H1 (cell line): ENCODE measurements around the gene AIFM2. TPM values are rescaled to one million over a fixed set of nuclear protein-coding genes. Genes with fewer than 3 reads are reported as not detected.

Experiments
- CTCF ChIA-PET: fragments of 300-600 bp; sonication (Branson Sonifier 250); formaldehyde crosslinking; loops from one replicate; lab custom pipeline; 2021; ENCODE audit not compliant: partially characterized antibody; lab: Charles Lee
- POLR2A ChIA-PET: fragments of 300-600 bp; sonication (Branson Sonifier 250); formaldehyde crosslinking; loops from one replicate; lab custom pipeline; 2021; ENCODE audit warnings: inconsistent platforms; ENCODE audit not compliant: partially characterized antibody; lab: Charles Lee
- DNase-seq, 2 experiments: peaks; one replicate each; pipeline versions ENCODE4 v3.0.0 to v3.0.0-alpha.2; 2010 to 2022; ENCODE audit warnings: low spot score in 2 of 2, low read depth in 1 of 2, mixed read lengths in 1 of 2
- FAIRE-seq: peaks from 2 replicates; lab custom pipeline; 2011; peaks lifted over from hg19 to GRCh38; lab: Jason Lieb, UNC
- H2AFZ ChIP-seq: 2 replicates; pipeline ENCODE4 v1.8.1; 2012; ENCODE audit warnings: low read length, inconsistent platforms
- H2AK5ac ChIP-seq: 2 replicates; pipeline ENCODE4 v1.6.1; 2013; ENCODE audit warnings: low read depth, low read length
- H2BK120ac ChIP-seq: replicated peaks from 2 replicates; pipeline ENCODE3; 2013; ENCODE audit warnings: low read depth, low read length, inconsistent platforms
- H2BK12ac ChIP-seq: 2 replicates; pipeline ENCODE4 v1.6.1; 2013; ENCODE audit warnings: low read depth, low read length
- H2BK15ac ChIP-seq: 2 replicates; pipeline ENCODE4 v1.6.1; 2013; ENCODE audit warnings: low read length
- H2BK20ac ChIP-seq: 2 replicates; pipeline ENCODE4 v1.6.1; 2013; ENCODE audit warnings: low read length
- H2BK5ac ChIP-seq: 2 replicates; pipeline ENCODE4 v1.6.1; 2013; ENCODE audit warnings: low read depth, low read length
- H3K14ac ChIP-seq: 2 replicates; pipeline ENCODE4 v1.6.1; 2013; ENCODE audit warnings: inconsistent platforms; ENCODE audit not compliant: insufficient read length
- H3K18ac ChIP-seq: 2 replicates; pipeline ENCODE4 v1.6.1; 2013; ENCODE audit warnings: low read length; ENCODE audit errors: extremely low read depth
- H3K23ac ChIP-seq: 2 replicates; pipeline ENCODE4 v1.6.1; 2013; ENCODE audit warnings: inconsistent platforms; ENCODE audit not compliant: insufficient read length
- H3K23me2 ChIP-seq: 2 replicates; pipeline ENCODE4 v1.6.1; 2013; ENCODE audit warnings: low read depth, low read length
- H3K27ac ChIP-seq: 2 replicates; pipeline ENCODE4 v1.6.1; 2011; ENCODE audit warnings: low read depth, low read length, inconsistent platforms
- H3K27me3 ChIP-seq, 4 experiments: replicated peaks in 1 of 4; 1 replicate in 1 of 4; 2 replicates in 3 of 4; pipeline versions ENCODE4 v1.6.1 to v1.8.1; 2011 to 2013; ENCODE audit warnings: low read length in 3 of 4, mild to moderate bottlenecking in 3 of 4, inconsistent platforms in 2 of 4, mixed read lengths in 2 of 4, moderate library complexity in 1 of 4; ENCODE audit not compliant: control insufficient read depth in 3 of 4, insufficient read depth in 3 of 4; ENCODE audit errors: extremely low read depth in 1 of 4
- H3K36me3 ChIP-seq, 4 experiments: 2 replicates each; pipeline versions ENCODE4 v1.6.1 to v1.8.1; 2011 to 2013; ENCODE audit warnings: mild to moderate bottlenecking in 4 of 4, low read length in 3 of 4, moderate library complexity in 2 of 4, control low read depth in 1 of 4, inconsistent platforms in 1 of 4; ENCODE audit not compliant: insufficient read depth in 4 of 4, control insufficient read depth in 2 of 4
- H3K4ac ChIP-seq: replicated peaks from 2 replicates; pipeline ENCODE3; 2013; ENCODE audit warnings: low read length, low read depth, mixed read lengths, inconsistent platforms; ENCODE audit not compliant: insufficient read length
- H3K4me1 ChIP-seq, 4 experiments: replicated peaks in 1 of 4; 1 replicate in 1 of 4; 2 replicates in 3 of 4; pipeline versions ENCODE4 v1.6.1 to v1.8.1; 2011 to 2013; ENCODE audit warnings: low read length in 3 of 4, inconsistent platforms in 2 of 4, mixed read lengths in 1 of 4; ENCODE audit not compliant: insufficient read depth in 4 of 4, control insufficient read depth in 3 of 4
- H3K4me2 ChIP-seq, 2 experiments: 2 replicates each; pipeline versions ENCODE4 v1.6.1 to v1.8.1; 2011 to 2013; ENCODE audit warnings: low read depth in 2 of 2, low read length in 2 of 2, control low read depth in 1 of 2, inconsistent platforms in 1 of 2, mild to moderate bottlenecking in 1 of 2; ENCODE audit not compliant: insufficient read depth in 1 of 2
- H3K4me3 ChIP-seq, 4 experiments: fragments of 200-600, 300-600 bp in 1 of 4; sonication (generic), shearing (Covaris generic), sonication (Bioruptor Twin) in 1 of 4; 2 replicates each; pipeline versions ENCODE4 v1.5.1 to v1.8.1; 2011 to 2016; ENCODE audit warnings: low read length in 4 of 4, low read depth in 3 of 4, control low read depth in 2 of 4, inconsistent platforms in 2 of 4, mild to moderate bottlenecking in 2 of 4, mixed read lengths in 1 of 4, moderate library complexity in 1 of 4; ENCODE audit not compliant: insufficient read depth in 2 of 4; ENCODE audit errors: extremely low read depth in 1 of 4
- H3K56ac ChIP-seq: replicated peaks from 2 replicates; pipeline ENCODE3; 2013; ENCODE audit warnings: low read depth, mild to moderate bottlenecking, mixed read lengths, low read length, inconsistent platforms; ENCODE audit not compliant: insufficient read length
- H3K79me1 ChIP-seq: 2 replicates; pipeline ENCODE4 v1.6.1; 2013; ENCODE audit warnings: low read depth, low read length, control low read depth
- H3K79me2 ChIP-seq, 2 experiments: 2 replicates each; pipeline versions ENCODE4 v1.6.1 to v1.8.1; 2012 to 2013; ENCODE audit warnings: low read length in 2 of 2, mild to moderate bottlenecking in 2 of 2, inconsistent platforms in 1 of 2; ENCODE audit not compliant: insufficient read depth in 2 of 2, control insufficient read depth in 1 of 2
- H3K9ac ChIP-seq, 4 experiments: replicated peaks in 1 of 4; 1 replicate in 1 of 4; 2 replicates in 3 of 4; pipeline versions ENCODE4 v1.6.1 to v1.8.1; 2011 to 2013; ENCODE audit warnings: low read depth in 3 of 4, low read length in 3 of 4, control low read depth in 2 of 4, mild to moderate bottlenecking in 2 of 4, moderate library complexity in 2 of 4, inconsistent platforms in 1 of 4; ENCODE audit errors: extremely low read depth in 1 of 4
- H3K9me3 ChIP-seq, 2 experiments: 2 replicates each; pipeline versions ENCODE4 v1.6.1 to v1.8.1; 2012 to 2013; ENCODE audit warnings: mild to moderate bottlenecking in 2 of 2, moderate library complexity in 2 of 2, control low read depth in 1 of 2, inconsistent platforms in 1 of 2, low read depth in 1 of 2, low read length in 1 of 2, mixed read lengths in 1 of 2; ENCODE audit not compliant: insufficient read depth in 2 of 2
- H4K20me1 ChIP-seq, 2 experiments: replicated peaks in 1 of 2; 2 replicates each; pipeline versions ENCODE3 to v1.8.1; 2011 to 2013; ENCODE audit warnings: inconsistent platforms in 2 of 2, low read length in 2 of 2, mild to moderate bottlenecking in 1 of 2; ENCODE audit not compliant: insufficient read depth in 2 of 2, control insufficient read depth in 1 of 2
- H4K5ac ChIP-seq: 2 replicates; pipeline ENCODE4 v1.6.1; 2013; ENCODE audit warnings: low read length, low read depth, mixed read lengths, inconsistent platforms; ENCODE audit not compliant: insufficient read length
- H4K8ac ChIP-seq: 2 replicates; pipeline ENCODE4 v1.8.0; 2013; ENCODE audit warnings: mild to moderate bottlenecking, moderate library complexity, low read length, inconsistent platforms; ENCODE audit not compliant: insufficient read depth; ENCODE audit errors: extremely low read depth
- H4K91ac ChIP-seq: replicated peaks from 2 replicates; pipeline ENCODE3; 2013; ENCODE audit warnings: low read length, mixed read lengths, inconsistent platforms; ENCODE audit not compliant: insufficient read length
- EZH2 ChIP-seq: fragments of 200-600 bp; sonication (generic); IDR thresholded peaks from 2 replicates; pipeline ENCODE4 v1.7.1; 2012; ENCODE audit warnings: low read depth, mild to moderate bottlenecking, moderate library complexity, low read length, inconsistent platforms; ENCODE audit not compliant: severe bottlenecking
- POLR2AphosphoS5 ChIP-seq: IDR thresholded peaks from 2 replicates; pipeline ENCODE4 v1.6.1; 2011; ENCODE audit warnings: low read depth, low read length
- WGBS, 2 experiments: shearing (Covaris generic) in 1 of 2; methylation state at CpG; one replicate each; pipeline versions ENCODE4 v1.1.6 to v1.1.7; 2013 to 2015; ENCODE audit warnings: low lambda C conversion rate in 2 of 2, mixed read lengths in 2 of 2, inconsistent platforms in 1 of 2, low coverage in 1 of 2, missing lambda C conversion rate in 1 of 2; ENCODE audit not compliant: insufficient replicate concordance in 2 of 2, insufficient coverage in 1 of 2, insufficient read length in 1 of 2; ENCODE audit errors: extremely low coverage in 1 of 2, missing lambda C conversion rate in 1 of 2; 5-methylcytosine and 5-hydroxymethylcytosine counted together
- polyA plus RNA-seq, 7 experiments: library from polyadenylated mRNA; depleted of rRNA in 3 of 7; stranded (reverse) in 5 of 7; unstranded in 2 of 7; fragments of >200 nt in 5 of 7; fragments of 200-250 nt in 2 of 7; gene quantifications; 1 replicate in 5 of 7; 2 replicates in 1 of 7; 4 replicates in 1 of 7; pipeline versions ENCODE4 v1.2.1 to v1.2.3, GENCODE V29; 2011 to 2013; ENCODE audit warnings: missing spikeins in 2 of 7, mixed read lengths in 2 of 7
- total RNA-seq: library from RNA; stranded (reverse); fragmentation: NEBNext Ultra II Directional; extraction: Animal tissue kit (Norgen Biotek cat#: 25700); gene quantifications from 2 replicates; pipeline ENCODE4 v1.2.1, GENCODE V29; 2021
- TF ChIP-seq, protein P1 (sequence below): IDR thresholded peaks from 2 replicates; pipeline ENCODE4 v1.6.1; 2012; ENCODE audit warnings: low read length, inconsistent platforms

Gene AIFM2
- total and polyA plus RNA-seq, 2 of the 8 experiments (the other 6 are each of a cell fraction or from before 2014, with no cell fraction given), result 4.0 TPM

DNA sequence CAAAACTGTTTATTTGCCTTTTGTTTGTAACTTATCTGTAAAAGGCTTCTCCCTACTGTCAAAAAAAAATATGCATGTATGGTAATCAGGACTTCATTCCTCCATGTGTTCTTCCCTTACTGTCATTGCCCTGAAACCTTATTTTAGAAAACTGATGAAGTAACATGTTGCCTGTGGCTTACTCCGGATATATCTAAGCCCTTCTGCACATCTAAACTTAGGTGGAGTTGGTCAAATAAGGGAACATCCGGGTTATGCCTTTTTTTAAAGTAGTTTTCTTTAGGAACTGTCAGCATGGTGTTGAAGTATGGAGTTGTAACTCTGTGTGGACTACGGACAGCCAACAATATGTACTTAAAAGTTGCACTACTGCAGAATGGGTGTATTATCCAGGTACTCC, 31.5 kb upstream of the AIFM2 start:
- H3K18ac ChIP-seq, result no peak overlapping the region
- H4K5ac ChIP-seq, result no peak overlapping the region
- no peak overlapping the region for H3K4me2 ChIP-seq
- no peak overlapping the region for H2BK5ac ChIP-seq
- no peaks in the 10 kb centered on the region for H3K9me3 ChIP-seq
- no peak overlapping the region for H3K4me3 ChIP-seq
- no peak overlapping the region for H3K56ac ChIP-seq
- no peak overlapping the region for H2BK120ac ChIP-seq
- FAIRE-seq, result no peak
- no peak overlapping the region for H2BK12ac ChIP-seq
- no peak overlapping the region for H2AFZ ChIP-seq
- H2BK20ac ChIP-seq, result no peak overlapping the region
- no peaks in the 10 kb centered on the region for H3K27me3 ChIP-seq
- DNase-seq, result no peak
- no peak overlapping the region for H3K23ac ChIP-seq
- H3K79me2 ChIP-seq, result peaks cover 28 to 86% of the 10 kb centered on the region in 2 experiments
- H4K20me1 ChIP-seq, result peaks cover 11 to 19% of the 10 kb centered on the region in 2 experiments
- H3K79me1 ChIP-seq, result peaks cover 2% of the 10 kb centered on the region; the same call in 1 of the 2 replicates
- no peak overlapping the region for H3K14ac ChIP-seq
- H3K9ac ChIP-seq, result no peak overlapping the region
- POLR2A ChIA-PET, result no interaction called here
- H3K36me3 ChIP-seq, result peaks cover 0 to 33% (median 9%) of the 10 kb centered on the region in 4 experiments; a peak in 3 of 8 replicates
- no peak overlapping the region for H3K4ac ChIP-seq
- no peak overlapping the region for H2BK15ac ChIP-seq
- H3K23me2 ChIP-seq, result no peaks in the 10 kb centered on the region
- H4K8ac ChIP-seq, result no peak overlapping the region
- WGBS, 2 experiments, result 90% methylated on average over 3 of the region's 3 CpGs; no CpG with 5 or more reads in 1 of the 2 experiments
- CTCF ChIA-PET, result no interaction called here
- no peak overlapping the region for H3K27ac ChIP-seq
- TF ChIP-seq EZH2 (no peak), POLR2AphosphoS5 (no peak)
- TF ChIP-seq, protein P1, sequence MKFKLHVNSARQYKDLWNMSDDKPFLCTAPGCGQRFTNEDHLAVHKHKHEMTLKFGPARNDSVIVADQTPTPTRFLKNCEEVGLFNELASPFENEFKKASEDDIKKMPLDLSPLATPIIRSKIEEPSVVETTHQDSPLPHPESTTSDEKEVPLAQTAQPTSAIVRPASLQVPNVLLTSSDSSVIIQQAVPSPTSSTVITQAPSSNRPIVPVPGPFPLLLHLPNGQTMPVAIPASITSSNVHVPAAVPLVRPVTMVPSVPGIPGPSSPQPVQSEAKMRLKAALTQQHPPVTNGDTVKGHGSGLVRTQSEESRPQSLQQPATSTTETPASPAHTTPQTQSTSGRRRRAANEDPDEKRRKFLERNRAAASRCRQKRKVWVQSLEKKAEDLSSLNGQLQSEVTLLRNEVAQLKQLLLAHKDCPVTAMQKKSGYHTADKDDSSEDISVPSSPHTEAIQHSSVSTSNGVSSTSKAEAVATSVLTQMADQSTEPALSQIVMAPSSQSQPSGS, result no peak
- no peak overlapping the region for H4K91ac ChIP-seq
- H3K4me1 ChIP-seq, result 0 out of 7 replicates have a peak, but pooled peaks cover 0 to 3% (median under 1%) of the 10 kb centered on the region in 4 experiments
- no peak overlapping the region for H2AK5ac ChIP-seq
